Measurements from ENCODE around the gene RCE1. TPM values are rescaled to one million over a fixed set of nuclear protein-coding genes. Genes with fewer than 3 reads are reported as not detected.
A peak's percentile ranks its signal among the peaks of the same experiment; 100 is the strongest.
"Not testable (repeated sequence)": the region's sequence is repeated elsewhere in the genome, so short reads cannot be mapped to it uniquely, and the experiment has no call there.

Gene RCE1
- 14.5 TPM for polyA plus RNA-seq (2013, experiment 1 of 2; ENCODE audit: insufficient read length)
- polyA plus RNA-seq (2013, experiment 2 of 2; ENCODE audit: insufficient read length) = 13.7 TPM

GRCh38 chr11:66842896-66843775, at the start of gene RCE1:
Gene RCE1 (plus strand): TSS chr11:66843441. CDS start chr11:66843456, 15 bp downstream.
- DNase-seq = peak; percentile 89

GRCh38 chr11:66799815-66800214, 43.4 kb upstream of the RCE1 start:
- not testable (repeated sequence) for DNase-seq

- DNase-seq = no peak
These were observed 42.4 kb upstream of the RCE1 start for GRCh38 chr11:66800720-66801428.

GRCh38 chr11:66809592-66809991, 33.6 kb upstream of the RCE1 start:
- DNase-seq = no peak

- no peak for DNase-seq
These were observed 32.6 kb upstream of the RCE1 start for GRCh38 chr11:66810576-66811185.

GRCh38 chr11:66814678-66815077, 28.6 kb upstream of the RCE1 start:
- DNase-seq = no peak

- DNase-seq = no peak
These were observed 27.6 kb upstream of the RCE1 start for GRCh38 chr11:66815646-66816045.

- DNase-seq = peak; percentile 14
These were observed 24.8 kb upstream of the RCE1 start for GRCh38 chr11:66818231-66818955.

GRCh38 chr11:66820381-66820780, 22.9 kb upstream of the RCE1 start:
- DNase-seq = no peak

- DNase-seq = no peak
These were observed 22.3 kb upstream of the RCE1 start for GRCh38 chr11:66820901-66821300.

GRCh38 chr11:66823700-66824099, 19.5 kb upstream of the RCE1 start:
- no peak for DNase-seq

- DNase-seq = not testable (repeated sequence)
These were observed 18.7 kb upstream of the RCE1 start for GRCh38 chr11:66824573-66824972.

- DNase-seq = no peak
These were observed 8.7 kb upstream of the RCE1 start for GRCh38 chr11:66834539-66834845.

- DNase-seq = no peak
These were observed 8.3 kb upstream of the RCE1 start for GRCh38 chr11:66834943-66835342.

GRCh38 chr11:66835768-66836405, 7.4 kb upstream of the RCE1 start:
- peak; percentile 38 for DNase-seq

- no peak for DNase-seq
These were observed 2.7 kb upstream of the RCE1 start for GRCh38 chr11:66840317-66841091.

- no peak for DNase-seq
These were observed 1.4 kb upstream of the RCE1 start for GRCh38 chr11:66841861-66842260.

GRCh38 chr11:66842501-66842895, 743 bp upstream of the RCE1 start:
- DNase-seq = no peak

GRCh38 chr11:66843776-66844495, 695 bp downstream of the RCE1 start:
- no peak for DNase-seq

GRCh38 chr11:66844496-66845142, 1.4 kb downstream of the RCE1 start:
- DNase-seq = no peak
